DND-41 (cell line): ENCODE data around the gene ZFPL1.

Source experiments
- EZH2 ChIP-seq: IDR thresholded peaks from 3 replicates; pipeline ENCODE4 v1.6.1; 2012; ENCODE audit warnings: borderline replicate concordance, low read depth, mild to moderate bottlenecking, moderate library complexity, low read length, inconsistent platforms; ENCODE audit not compliant: severe bottlenecking
- TF ChIP-seq, protein P1 (sequence below): IDR thresholded peaks from 2 replicates; pipeline ENCODE4 v1.5.1; 2012; ENCODE audit warnings: borderline replicate concordance, low read length, moderate library complexity, mild to moderate bottlenecking; ENCODE audit not compliant: poor library complexity, severe bottlenecking; ENCODE audit errors: extremely low read depth

DNA sequence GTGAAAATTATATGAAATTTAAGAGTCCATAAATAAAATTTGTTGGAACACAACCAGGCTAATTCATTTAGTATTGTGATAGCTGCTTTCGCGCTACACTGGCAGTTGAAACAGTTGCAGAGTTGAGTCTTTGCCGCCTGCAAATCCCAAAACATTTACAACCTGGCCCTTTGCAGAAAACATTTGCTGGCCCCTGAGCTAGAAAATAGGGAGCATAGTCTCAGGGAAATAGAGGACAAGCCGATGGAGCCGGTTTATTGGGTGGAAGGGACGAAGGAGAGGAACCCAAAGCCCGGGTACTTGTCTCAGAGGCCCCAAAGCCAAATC, 43.5 kb upstream of the ZFPL1 start:
- TF ChIP-seq, protein P1, sequence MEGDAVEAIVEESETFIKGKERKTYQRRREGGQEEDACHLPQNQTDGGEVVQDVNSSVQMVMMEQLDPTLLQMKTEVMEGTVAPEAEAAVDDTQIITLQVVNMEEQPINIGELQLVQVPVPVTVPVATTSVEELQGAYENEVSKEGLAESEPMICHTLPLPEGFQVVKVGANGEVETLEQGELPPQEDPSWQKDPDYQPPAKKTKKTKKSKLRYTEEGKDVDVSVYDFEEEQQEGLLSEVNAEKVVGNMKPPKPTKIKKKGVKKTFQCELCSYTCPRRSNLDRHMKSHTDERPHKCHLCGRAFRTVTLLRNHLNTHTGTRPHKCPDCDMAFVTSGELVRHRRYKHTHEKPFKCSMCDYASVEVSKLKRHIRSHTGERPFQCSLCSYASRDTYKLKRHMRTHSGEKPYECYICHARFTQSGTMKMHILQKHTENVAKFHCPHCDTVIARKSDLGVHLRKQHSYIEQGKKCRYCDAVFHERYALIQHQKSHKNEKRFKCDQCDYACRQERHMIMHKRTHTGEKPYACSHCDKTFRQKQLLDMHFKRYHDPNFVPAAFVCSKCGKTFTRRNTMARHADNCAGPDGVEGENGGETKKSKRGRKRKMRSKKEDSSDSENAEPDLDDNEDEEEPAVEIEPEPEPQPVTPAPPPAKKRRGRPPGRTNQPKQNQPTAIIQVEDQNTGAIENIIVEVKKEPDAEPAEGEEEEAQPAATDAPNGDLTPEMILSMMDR = no peak
- TF ChIP-seq EZH2 = no peak
